Ishikawa (cell line): ENCODE measurements around the gene IMMP2L.

Experiments used
- CEBPB ChIP-seq: IDR thresholded peaks from 2 replicates; pipeline ENCODE4 v1.6.1; 2012
- CREB1 ChIP-seq: IDR thresholded peaks from 2 replicates; pipeline ENCODE4 v1.6.1; 2012; ENCODE audit warnings: low read depth
- EGR1 ChIP-seq: IDR thresholded peaks from 2 replicates; pipeline ENCODE4 v1.6.1; 2012
- EP300 ChIP-seq: IDR thresholded peaks from 2 replicates; pipeline ENCODE4 v1.6.1; 2012; ENCODE audit warnings: borderline replicate concordance
- FOXM1 ChIP-seq: IDR thresholded peaks from 2 replicates; pipeline ENCODE4 v1.6.1; 2012; ENCODE audit warnings: low read depth, borderline replicate concordance
- MAX ChIP-seq: IDR thresholded peaks from 2 replicates; pipeline ENCODE4 v1.6.1; 2012
- NFIC ChIP-seq: IDR thresholded peaks from 2 replicates; pipeline ENCODE4 v1.6.1; 2012
- RAD21 ChIP-seq: IDR thresholded peaks from 2 replicates; pipeline ENCODE4 v1.6.1; 2012; ENCODE audit warnings: low read depth
- REST ChIP-seq: IDR thresholded peaks from 2 replicates; pipeline ENCODE4 v1.6.1; 2012; ENCODE audit warnings: low read depth, mild to moderate bottlenecking
- TAF1 ChIP-seq: IDR thresholded peaks from 2 replicates; pipeline ENCODE4 v1.6.1; 2012; ENCODE audit warnings: low read depth, mild to moderate bottlenecking
- TCF12 ChIP-seq: IDR thresholded peaks from 2 replicates; pipeline ENCODE4 v1.6.1; 2012; ENCODE audit warnings: low read depth
- TEAD4 ChIP-seq: IDR thresholded peaks from 2 replicates; pipeline ENCODE4 v1.6.1; 2012
- USF1 ChIP-seq: IDR thresholded peaks from 2 replicates; pipeline ENCODE4 v1.6.1; 2012
- YY1 ChIP-seq: IDR thresholded peaks from 2 replicates; pipeline ENCODE4 v1.6.1; 2012; ENCODE audit warnings: low read depth
- ZBTB7A ChIP-seq: IDR thresholded peaks from 2 replicates; pipeline ENCODE4 v1.6.1; 2012; ENCODE audit warnings: low read depth

IMMP2L gene

GRCh38 chr7:111238886-111239285 lies 323.4 kb downstream of the IMMP2L start:
- TF ChIP-seq EGR1: no peak
- no peak for TF ChIP-seq NFIC
- TF ChIP-seq EP300: no peak
- no peak for TF ChIP-seq TCF12
- no peak for TF ChIP-seq FOXM1
- TF ChIP-seq REST: no peak
- no peak for TF ChIP-seq CREB1
- TF ChIP-seq CEBPB: no peak
- no peak for TF ChIP-seq TEAD4
- no peak for TF ChIP-seq TAF1
- TF ChIP-seq ZBTB7A: no peak
- TF ChIP-seq RAD21: no peak
- TF ChIP-seq MAX: no peak
- no peak for TF ChIP-seq YY1
- no peak for TF ChIP-seq USF1

- TF ChIP-seq TCF12 (no peak), NFIC (no peak), CEBPB (no peak), EGR1 (no peak), ZBTB7A (no peak), CREB1 (no peak), RAD21 (no peak), FOXM1 (no peak), EP300 (no peak), TEAD4 (no peak), USF1 (no peak), TAF1 (no peak), YY1 (no peak), REST (no peak), MAX (no peak)
Observed at GRCh38 chr7:111235709-111236108, 326.6 kb downstream of the IMMP2L start.

GRCh38 chr7:111232249-111233084 lies 329.8 kb downstream of the IMMP2L start:
- no peak for TF ChIP-seq MAX
- no peak for TF ChIP-seq YY1
- TF ChIP-seq REST: no peak
- TF ChIP-seq FOXM1: no peak
- no peak for TF ChIP-seq USF1
- TF ChIP-seq EP300: no peak
- no peak for TF ChIP-seq NFIC
- no peak for TF ChIP-seq CEBPB
- no peak for TF ChIP-seq TAF1
- TF ChIP-seq TEAD4: no peak
- TF ChIP-seq TCF12: no peak
- TF ChIP-seq RAD21: no peak
- no peak for TF ChIP-seq CREB1
- TF ChIP-seq EGR1: no peak
- no peak for TF ChIP-seq ZBTB7A
